ENCODE measurements around the gene HMX3. TPM values are rescaled to one million over a fixed set of nuclear protein-coding genes. Genes with fewer than 3 reads are reported as not detected.
A peak's percentile ranks its signal among the peaks of the same experiment; 100 is the strongest.

HMX3 gene
- not detected in 2 replicates for total RNA-seq (2014; rRNA removed; shearing (Covaris generic))

- no peak for DNase-seq (ENCODE audit: low spot score)
Observed at GRCh38 chr10:123135415-123136141, at the start of gene HMX3. TSS of gene HMX3 (plus strand) at chr10:123135970. CDS start at chr10:123136051, 81 bp downstream.

DNA sequence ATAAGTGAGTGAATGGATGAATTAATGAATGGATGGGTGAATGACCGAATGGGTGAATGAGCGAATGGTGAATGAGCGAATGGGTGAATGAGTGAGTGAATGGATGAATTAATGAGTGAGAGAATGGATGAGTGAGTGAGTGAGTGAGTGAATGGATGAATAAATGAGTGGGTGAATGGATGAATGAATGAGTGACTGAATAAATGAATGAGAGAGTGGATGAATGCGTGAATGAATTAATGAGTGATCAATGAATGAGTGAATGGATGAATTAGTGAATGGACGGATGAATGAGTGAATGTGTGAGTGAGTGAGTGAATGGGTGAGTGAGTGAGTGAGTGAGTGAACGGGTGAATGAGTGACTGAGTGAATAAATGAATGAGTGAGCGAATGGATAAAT, 49.5 kb upstream of the HMX3 start:
- no peak for DNase-seq (ENCODE audit: low spot score)

DNA sequence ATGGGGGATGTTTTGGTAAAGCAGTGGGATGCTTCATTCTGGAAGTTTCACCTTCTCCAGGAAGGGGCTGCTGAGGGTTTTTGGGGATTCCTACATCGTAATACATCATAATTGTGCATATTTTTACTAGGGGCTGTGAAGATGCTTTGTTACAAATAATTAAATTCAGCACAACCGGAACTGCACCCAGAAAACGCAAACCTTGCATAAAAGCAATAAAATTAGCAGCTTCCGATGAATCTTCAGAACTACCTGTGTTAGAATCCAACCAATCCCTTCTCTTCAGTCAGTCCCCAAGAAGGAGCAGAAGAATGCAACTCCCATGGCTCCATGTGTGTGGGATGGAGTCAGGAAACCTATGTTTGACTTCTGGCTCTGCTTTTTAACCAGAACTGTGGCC, 48.4 kb upstream of the HMX3 start:
- DNase-seq (ENCODE audit: low spot score): no peak

DNA sequence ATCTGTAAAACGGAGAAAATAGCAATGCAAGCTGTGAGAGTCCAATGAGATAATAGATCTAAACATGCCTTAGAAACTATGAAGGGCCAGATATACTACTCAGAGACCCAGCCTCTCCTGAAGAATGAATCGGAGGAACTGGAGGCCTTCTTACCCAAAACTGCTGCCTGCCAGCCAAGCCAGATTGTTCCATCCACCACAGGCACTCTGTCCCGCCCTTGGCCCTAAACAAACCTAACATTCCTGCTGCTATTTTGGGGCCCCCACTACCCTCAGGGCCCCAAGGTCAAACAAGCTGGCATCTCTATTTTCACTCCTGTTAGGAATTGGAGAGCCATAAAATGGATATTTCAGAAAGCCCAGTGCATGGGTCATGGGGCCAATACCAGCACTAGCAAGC, 48.0 kb upstream of the HMX3 start:
- no peak for DNase-seq (ENCODE audit: low spot score)

- no peak for DNase-seq (ENCODE audit: low spot score)
Observed at GRCh38 chr10:123092635-123093414, 42.9 kb upstream of the HMX3 start.

GRCh38 chr10:123093489-123093888, 42.3 kb upstream of the HMX3 start:
- DNase-seq (ENCODE audit: low spot score): no peak

GRCh38 chr10:123096452-123096851, 39.3 kb upstream of the HMX3 start:
- DNase-seq (ENCODE audit: low spot score): no peak

GRCh38 chr10:123097039-123097438, 38.7 kb upstream of the HMX3 start:
- DNase-seq (ENCODE audit: low spot score): no peak

- no peak for DNase-seq (ENCODE audit: low spot score)
Observed at GRCh38 chr10:123100030-123100762, 35.6 kb upstream of the HMX3 start.

DNA sequence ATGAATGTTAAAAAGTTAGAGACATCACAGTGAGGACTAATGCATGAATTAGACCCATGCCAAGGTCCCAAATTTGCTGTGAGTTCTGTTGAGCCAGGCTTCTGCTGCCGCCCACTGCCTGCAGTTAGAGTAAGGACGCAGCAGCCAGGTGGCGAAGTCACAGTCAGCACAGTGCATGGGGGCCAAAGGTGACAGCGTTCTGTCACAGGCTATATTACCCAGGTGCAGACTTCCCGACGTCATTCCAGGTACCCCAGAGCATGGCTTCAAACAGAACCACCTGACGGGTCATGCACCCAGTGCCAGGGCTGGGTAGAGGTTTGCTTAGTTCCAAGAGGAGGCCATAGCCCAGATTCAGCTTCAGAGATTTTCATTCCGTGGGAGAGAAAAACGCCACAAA, 33.9 kb upstream of the HMX3 start:
- no peak for DNase-seq (ENCODE audit: low spot score)

- DNase-seq (ENCODE audit: low spot score): no peak
Observed at GRCh38 chr10:123102673-123103072, 33.1 kb upstream of the HMX3 start.

- no peak for DNase-seq (ENCODE audit: low spot score)
Observed at GRCh38 chr10:123103944-123104343, 31.8 kb upstream of the HMX3 start.

GRCh38 chr10:123109466-123109865, 26.3 kb upstream of the HMX3 start:
- DNase-seq (ENCODE audit: low spot score): no peak

DNA sequence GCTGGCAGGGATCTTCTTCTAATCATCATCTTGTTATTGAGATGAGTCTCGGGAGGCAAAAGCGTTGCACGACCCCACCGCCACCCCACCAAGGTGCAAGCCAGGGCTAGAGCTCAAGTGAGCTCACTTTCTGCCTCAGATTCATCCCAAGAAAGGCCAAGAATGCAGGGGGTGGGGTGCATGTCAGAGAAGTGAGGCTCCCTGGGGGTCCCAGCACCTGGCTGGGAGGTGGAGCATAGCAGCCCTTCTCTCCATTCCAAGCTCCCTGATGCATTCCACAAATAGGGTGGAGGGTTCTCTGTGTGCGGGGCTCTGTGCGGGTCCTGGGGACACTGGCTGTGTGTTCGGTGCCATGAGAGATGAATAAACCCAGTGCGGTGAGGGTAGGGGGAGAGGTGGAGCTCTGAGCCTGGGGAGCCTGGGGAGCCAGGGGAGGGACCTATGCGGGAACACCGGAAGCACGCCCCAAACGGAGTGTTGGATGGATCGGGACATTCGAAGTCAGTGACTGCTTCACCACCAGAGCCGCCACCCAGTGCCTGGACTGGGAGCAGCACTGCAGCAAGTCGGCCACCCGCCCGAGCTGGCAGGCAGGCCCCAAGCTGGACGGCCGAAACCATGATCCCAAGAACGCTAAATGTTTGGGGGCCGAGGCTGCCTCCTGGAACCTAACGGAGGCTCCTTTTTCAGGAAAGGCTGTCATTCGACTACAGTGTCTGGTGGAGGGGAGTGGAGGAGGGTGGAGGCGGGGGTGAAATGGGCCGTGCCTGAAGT, 17.9 kb upstream of the HMX3 start:
- DNase-seq (ENCODE audit: low spot score): no peak

DNA sequence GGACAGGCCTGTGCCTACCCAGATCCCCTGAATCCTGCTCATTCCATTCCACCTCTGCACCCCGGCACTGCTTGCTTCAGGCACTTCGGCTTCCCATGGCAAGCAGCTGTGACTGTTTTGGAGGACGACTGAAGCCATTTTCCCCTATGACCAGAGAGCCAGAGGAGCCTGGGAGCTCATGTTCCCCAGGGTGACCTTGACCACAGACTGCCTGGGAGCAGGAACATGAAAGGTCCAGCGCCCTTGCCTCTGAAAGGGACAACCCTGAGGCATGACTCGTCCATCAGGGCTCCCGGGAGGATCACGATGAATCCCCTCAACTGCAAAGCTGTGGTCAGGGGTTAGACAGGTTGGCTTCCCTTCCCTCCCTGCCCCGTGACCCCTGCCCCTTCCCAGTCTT, 16.7 kb upstream of the HMX3 start:
- no peak for DNase-seq (ENCODE audit: low spot score)

DNA sequence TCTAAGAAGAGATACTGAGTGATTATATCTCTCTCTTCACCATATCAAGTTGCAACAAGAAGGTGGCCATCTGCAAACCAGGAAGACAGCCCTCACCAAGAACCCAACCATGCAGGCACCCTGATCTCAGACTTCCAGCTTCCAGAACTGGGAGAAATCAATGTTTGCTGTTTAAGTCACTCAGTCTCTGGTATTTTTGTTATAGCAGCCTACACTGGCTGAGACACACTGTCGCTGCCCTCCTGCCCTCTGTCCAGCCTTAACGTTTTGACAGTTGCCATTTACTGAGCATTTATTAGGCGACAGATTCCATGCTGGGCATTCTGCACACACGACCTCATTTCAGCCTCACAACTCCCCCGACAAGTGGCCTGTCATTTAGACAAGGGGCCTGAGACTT, 9.5 kb upstream of the HMX3 start:
- DNase-seq (ENCODE audit: low spot score): no peak

GRCh38 chr10:123129618-123130271, 6.0 kb upstream of the HMX3 start:
- no peak for DNase-seq (ENCODE audit: low spot score)

- DNase-seq (ENCODE audit: low spot score): peak; percentile 41
Observed at GRCh38 chr10:123132576-123133477, 2.9 kb upstream of the HMX3 start.

DNA sequence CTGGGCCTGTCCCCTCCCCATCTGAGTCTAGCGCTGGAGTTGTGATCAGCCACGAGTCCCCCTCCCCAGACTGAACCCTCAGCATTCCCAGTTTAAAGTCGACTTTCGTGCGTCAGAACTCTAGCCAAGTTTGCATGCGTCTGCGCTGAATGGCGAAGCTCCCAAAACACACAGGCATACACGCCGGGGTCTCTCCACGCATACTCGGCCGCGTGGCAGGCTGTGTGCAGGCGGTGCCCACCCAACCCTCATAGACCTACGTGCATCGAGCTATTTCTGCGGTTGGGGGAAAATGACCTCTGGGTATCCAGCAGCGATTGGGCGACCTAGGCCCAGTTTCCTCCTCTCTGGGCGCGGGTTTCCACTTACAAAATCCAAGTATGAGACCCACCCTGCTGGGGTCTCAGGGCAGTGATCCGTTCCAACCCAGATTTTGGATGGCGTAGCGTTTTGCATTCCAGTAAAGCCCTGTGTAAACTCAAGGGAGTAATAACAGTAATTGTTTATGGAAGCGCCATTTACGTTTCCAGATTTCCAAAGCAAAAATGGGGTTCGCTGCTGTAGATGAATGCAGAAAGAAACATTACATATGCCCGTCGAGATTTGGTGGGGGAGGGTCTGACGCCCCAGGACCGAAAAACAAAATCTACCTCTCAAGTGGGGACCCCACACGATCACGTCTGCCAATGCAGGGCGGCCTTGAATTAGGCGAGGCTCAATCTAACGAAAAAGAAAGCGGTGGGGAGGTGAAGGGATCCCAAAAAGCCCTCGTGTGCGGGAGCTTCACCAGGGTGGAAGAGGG, 2.0 kb upstream of the HMX3 start:
- no peak for DNase-seq (ENCODE audit: low spot score)

Data from A172 (cell line).